Medulla oblongata (tissue), 1 donor: ENCODE measurements around the gene PRR4.

ENCODE experiments used
- DNase-seq: peaks from one replicate; pipeline ENCODE4 v3.0.0-alpha.2; 2015; ENCODE audit errors: extremely low spot score

Gene PRR4

GRCh38 chr12:10801741-10802140 lies 47.5 kb downstream of the PRR4 start:
- no peak for DNase-seq
